Spleen (tissue), 11 donors: Measurements from ENCODE around the gene CNTNAP5. TPM values are rescaled to one million over a fixed set of nuclear protein-coding genes. Genes with fewer than 3 reads are reported as not detected.

ENCODE experiments used
- DNase-seq: peaks from one replicate; pipeline ENCODE4 v3.0.0-alpha.2; 2020
- H3K27ac ChIP-seq, 8 donors: fragments of 200-600 bp; sonication (generic) in 7 of 8; 1 replicate in 4 of 8; 2 replicates in 4 of 8; pipeline versions ENCODE4 v1.5.0 to v1.8.0; 2016 to 2021; ENCODE audit warnings: inconsistent platforms in 4 of 8, mild to moderate bottlenecking in 4 of 8, moderate library complexity in 1 of 8
- H3K27me3 ChIP-seq, 7 donors: fragments of 200-600 bp; sonication (generic) in 6 of 7; replicated peaks in 1 of 7; 1 replicate in 4 of 7; 2 replicates in 3 of 7; pipeline versions ENCODE4 v1.5.0 to v1.8.0; 2016 to 2021; ENCODE audit warnings: inconsistent platforms in 3 of 7, mild to moderate bottlenecking in 1 of 7
- H3K36me3 ChIP-seq, 6 donors: fragments of 200-600 bp; sonication (generic) in 5 of 6; 1 replicate in 4 of 6; 2 replicates in 2 of 6; pipeline versions ENCODE4 v1.5.0 to v1.8.0; 2016 to 2021; ENCODE audit warnings: inconsistent platforms in 2 of 6
- H3K4me1 ChIP-seq, 6 donors: fragments of 200-600 bp; sonication (generic) in 5 of 6; 1 replicate in 3 of 6; 2 replicates in 3 of 6; pipeline versions ENCODE4 v1.5.0 to v1.8.0; 2016 to 2021; ENCODE audit warnings: inconsistent platforms in 3 of 6
- H3K4me3 ChIP-seq, 8 donors: fragments of 200-600 bp; sonication (generic) in 7 of 8; 1 replicate in 4 of 8; 2 replicates in 4 of 8; pipeline versions ENCODE4 v1.5.0 to v1.8.0; 2016 to 2021; ENCODE audit warnings: inconsistent platforms in 4 of 8, mild to moderate bottlenecking in 4 of 8, moderate library complexity in 2 of 8
- H3K9me3 ChIP-seq, 8 donors: fragments of 200-600 bp; sonication (generic) in 7 of 8; 1 replicate in 4 of 8; 2 replicates in 4 of 8; pipeline versions ENCODE4 v1.5.0 to v1.8.0; 2016 to 2021; ENCODE audit warnings: inconsistent platforms in 4 of 8
- CTCF ChIP-seq, 11 experiments: fragments of 200-600 bp in 7 of 11; fragments of 450-650 bp in 4 of 11; sonication (generic) in 4 of 11; IDR thresholded peaks in 8 of 11; conservative IDR thresholded peaks in 3 of 11; 1 replicate in 7 of 11; 2 replicates in 4 of 11; pipeline versions ENCODE4 v1.4.0 to v1.8.0; 2016 to 2021; ENCODE audit warnings: antibody characterized with exemption in 11 of 11, inconsistent platforms in 4 of 11, mild to moderate bottlenecking in 1 of 11
- POLR2A ChIP-seq, 3 donors: fragments of 450-650 bp; IDR thresholded peaks; one replicate each; pipeline ENCODE4 v1.5.1; 2017; ENCODE audit warnings: antibody characterized with exemption in 3 of 3, mild to moderate bottlenecking in 1 of 3
- POLR2AphosphoS5 ChIP-seq, 3 donors: sonication (generic); formaldehyde crosslinking; IDR thresholded peaks; one replicate each; pipeline ENCODE4 v1.5.1; 2017; ENCODE audit warnings: antibody characterized with exemption in 3 of 3
- WGBS, 5 donors: extraction: QIAGEN DNeasy Blood & Tissue Kit in 3 of 5; methylation state at CpG; one replicate each; pipeline versions ENCODE4 v1.1.5 to v1.1.7; 2013 to 2018; 5-methylcytosine and 5-hydroxymethylcytosine counted together
- intact Hi-C: fragments of 100-400 bp; cut with DNase I; formaldehyde crosslinking; loops from one replicate; pipeline ENCODE4 v1.15.0; 2023; ENCODE audit warnings: low total_unique reads
- polyA plus RNA-seq, 3 donors: library from polyadenylated mRNA; stranded (reverse); fragments of 200-250 nt; gene quantifications; one replicate each; pipeline ENCODE4 v1.2.1, GENCODE V29; 2013
- total RNA-seq, 7 donors: library from RNA; depleted of rRNA in 3 of 7; stranded (reverse); fragments of >200 nt in 3 of 7; fragmentation: NEBNext Ultra II Directional in 4 of 7; extraction: Animal tissue kit (Norgen Biotek cat#: 25700) in 4 of 7; gene quantifications; one replicate each; pipeline versions ENCODE4 v1.1.0 to v1.2.1, GENCODE V29; 2016 to 2021
- donor health status: healthy with polysubstance abuse.
- donor health status: DM: no; HTN: no; CAD: no; lungs with moderate emphysema.
- donor health status: DM: no; HTN: no; CAD: no.
- donor health status: Bipolar disorder and iron deficiency.
- donor health status: healthy.
- donor health status: DM: no; HTN: no; CAD: no.
- donor health status: DM: yes; HTN: yes; CAD: no.

Gene CNTNAP5
- total and polyA plus RNA-seq, 10 donors, result 0.18 TPM; not detected in 9

- Histone ChIP-seq H3K36me3 (no peaks in the 10 kb centered on the region), H3K27me3 (no peaks in the 10 kb centered on the region), H3K4me1 (no peaks in the 10 kb centered on the region), H3K4me3 (no peak overlapping the region), H3K9me3 (peaks cover 0 to 6% (median 0%) of the 10 kb centered on the region in 8 donors), H3K27ac (no peak overlapping the region)
- TF ChIP-seq POLR2AphosphoS5 (IDR thresholded peaks at IDR 0.05) (no peak), POLR2A (IDR thresholded peaks at IDR 0.05) (no peak)
- no peak for DNase-seq
- intact Hi-C loops, result no loop called here
- WGBS, 5 donors, result 45 to 92% (median 65%) methylated on average over 1 of the region's 1 CpG
Measured at GRCh38 chr2:124514236-124514635, 489.1 kb downstream of the CNTNAP5 start.

- no peaks in the 10 kb centered on the region for H3K36me3 ChIP-seq
- no peak overlapping the region for H3K27ac ChIP-seq
- intact Hi-C loops, result no loop called here
- H3K4me1 ChIP-seq, result no peaks in the 10 kb centered on the region
- no peaks in the 10 kb centered on the region for H3K9me3 ChIP-seq
- TF ChIP-seq POLR2A (IDR thresholded peaks at IDR 0.05), result no peak
- TF ChIP-seq CTCF (IDR thresholded peaks at IDR 0.05 in 8 of 11, conservative IDR thresholded peaks at IDR 0.05 in 3 of 11), result no peak
- no peak for TF ChIP-seq POLR2AphosphoS5 (IDR thresholded peaks at IDR 0.05)
- WGBS, 5 donors, result 66 to 78% (median 75%) methylated on average over 2 of the region's 2 CpGs
- DNase-seq, result no peak
- no peak overlapping the region for H3K4me3 ChIP-seq
- no peaks in the 10 kb centered on the region for H3K27me3 ChIP-seq
Measured at GRCh38 chr2:124520953-124521352, 495.9 kb downstream of the CNTNAP5 start.

GRCh38 chr2:124523096-124523495 lies 498.0 kb downstream of the CNTNAP5 start:
- no peaks in the 10 kb centered on the region for H3K4me1 ChIP-seq
- H3K9me3 ChIP-seq, result no peaks in the 10 kb centered on the region
- no peaks in the 10 kb centered on the region for H3K36me3 ChIP-seq
- H3K27ac ChIP-seq, result no peak overlapping the region
- intact Hi-C loops, result no loop called here
- DNase-seq, result no peak
- TF ChIP-seq POLR2AphosphoS5 (IDR thresholded peaks at IDR 0.05) (no peak), CTCF (IDR thresholded peaks at IDR 0.05 in 8 of 11, conservative IDR thresholded peaks at IDR 0.05 in 3 of 11) (no peak), POLR2A (IDR thresholded peaks at IDR 0.05) (no peak)
- no peaks in the 10 kb centered on the region for H3K27me3 ChIP-seq
- no peak overlapping the region for H3K4me3 ChIP-seq
- WGBS, 5 donors, result 63 to 73% (median 65%) methylated on average over 3 of the region's 3 CpGs

- H3K9me3 ChIP-seq, result no peaks in the 10 kb centered on the region
- H3K4me1 ChIP-seq, result no peaks in the 10 kb centered on the region
- TF ChIP-seq POLR2A (IDR thresholded peaks at IDR 0.05) (no peak), CTCF (IDR thresholded peaks at IDR 0.05 in 8 of 11, conservative IDR thresholded peaks at IDR 0.05 in 3 of 11) (no peak), POLR2AphosphoS5 (IDR thresholded peaks at IDR 0.05) (no peak)
- H3K27ac ChIP-seq, result no peak overlapping the region
- H3K4me3 ChIP-seq, result no peak overlapping the region
- intact Hi-C loops, result no loop called here
- DNase-seq, result no peak
- WGBS, 5 donors, result 83 to 91% (median 87%) methylated on average over 7 of the region's 7 CpGs
- H3K27me3 ChIP-seq, result no peaks in the 10 kb centered on the region
- no peaks in the 10 kb centered on the region for H3K36me3 ChIP-seq
Measured at GRCh38 chr2:124524155-124524915, 499.2 kb downstream of the CNTNAP5 start.
